Effector memory CD8-positive, alpha-beta T cell (primary cell): ENCODE measurements around the gene OR1M1.
"Not testable (repeated sequence)": the region's sequence is repeated elsewhere in the genome, so short reads cannot be mapped to it uniquely, and the experiment has no call there.

ENCODE experiments used
- ATAC-seq: fragments of 150-1000 bp; cut with Tn5 transposase; replicated peaks from 2 replicates; pipeline ENCODE4 v1.10.0; 2021; ENCODE audit warnings: mild to moderate bottlenecking, moderate library complexity
- DNase-seq, 3 experiments: peaks; one replicate each; pipeline ENCODE4 v3.0.0; 2021
- H3K27ac Mint-ChIP-seq, 2 donors: one replicate each; pipeline ENCODE4 v1.8.0; 2022; ENCODE audit warnings: mild to moderate bottlenecking in 2 of 2, mixed read lengths in 2 of 2, moderate library complexity in 2 of 2
- H3K27me3 Mint-ChIP-seq, 2 donors: one replicate each; pipeline ENCODE4 v1.8.0; 2022; ENCODE audit warnings: mixed read lengths in 2 of 2
- H3K36me3 Mint-ChIP-seq: one replicate; pipeline ENCODE4 v1.8.0; 2022; ENCODE audit warnings: mild to moderate bottlenecking, moderate library complexity, mixed read lengths; ENCODE audit not compliant: insufficient read depth
- H3K4me1 Mint-ChIP-seq, 2 donors: one replicate each; pipeline ENCODE4 v1.8.0; 2022; ENCODE audit warnings: low read depth in 2 of 2, mixed read lengths in 2 of 2
- H3K4me3 Mint-ChIP-seq, 2 donors: one replicate each; pipeline ENCODE4 v1.8.0; 2022; ENCODE audit warnings: mild to moderate bottlenecking in 2 of 2, mixed read lengths in 2 of 2, moderate library complexity in 2 of 2
- H3K9me3 Mint-ChIP-seq, 2 donors: one replicate each; pipeline ENCODE4 v1.8.0; 2022; ENCODE audit warnings: mixed read lengths in 2 of 2

The OR1M1 gene

GRCh38 chr19:9058905-9059667, 27.8 kb upstream of the OR1M1 start:
- Mint-ChIP-seq H3K27ac (no peak overlapping the region), H3K4me3 (no peak overlapping the region), H3K4me1 (no peaks in the 10 kb centered on the region), H3K36me3 (peaks cover 5% of the 10 kb centered on the region), H3K9me3 (peaks cover 0 to 3% of the 10 kb centered on the region in 2 donors), H3K27me3 (peaks cover 4 to 22% of the 10 kb centered on the region in 2 donors)
- no peak for DNase-seq
- ATAC-seq, result no peak

GRCh38 chr19:9060564-9061340, 26.1 kb upstream of the OR1M1 start:
- Mint-ChIP-seq H3K9me3 (peaks cover 0 to 3% of the 10 kb centered on the region in 2 donors), H3K36me3 (peaks cover 5% of the 10 kb centered on the region), H3K4me3 (no peak overlapping the region), H3K27me3 (peaks cover 0 to 15% of the 10 kb centered on the region in 2 donors), H3K4me1 (no peaks in the 10 kb centered on the region), H3K27ac (no peak overlapping the region)
- no peak for DNase-seq
- no peak for ATAC-seq

DNA sequence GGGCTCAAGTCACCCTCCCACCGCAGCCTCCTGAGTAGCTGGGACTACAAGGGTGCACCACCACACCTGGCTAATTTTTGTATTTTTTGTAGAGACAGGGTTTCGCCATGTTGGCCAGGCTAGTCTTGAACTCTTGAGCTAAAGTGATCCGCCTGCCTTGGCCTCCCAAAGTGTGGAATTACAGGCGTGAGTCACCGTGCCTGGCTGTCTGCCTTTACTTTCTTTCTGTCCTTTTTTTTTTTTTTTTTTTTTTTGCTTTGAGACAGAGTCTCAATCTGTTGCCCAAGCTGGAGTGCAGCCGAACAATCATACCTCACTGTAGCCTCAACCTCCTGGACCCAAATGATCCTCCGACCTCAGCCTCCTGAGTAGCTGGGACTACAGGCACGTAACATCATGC, 25.0 kb upstream of the OR1M1 start:
- peaks cover 5% of the 10 kb centered on the region for H3K36me3 Mint-ChIP-seq
- no peaks in the 10 kb centered on the region for H3K4me1 Mint-ChIP-seq
- H3K27ac Mint-ChIP-seq, result no peak overlapping the region
- H3K4me3 Mint-ChIP-seq, result no peak overlapping the region
- ATAC-seq (no peak), DNase-seq (no peak)
- H3K9me3 Mint-ChIP-seq, result peaks cover 0 to 3% of the 10 kb centered on the region in 2 donors
- peaks cover 0 to 15% of the 10 kb centered on the region in 2 donors for H3K27me3 Mint-ChIP-seq

GRCh38 chr19:9065457-9066014, 21.3 kb upstream of the OR1M1 start:
- DNase-seq (no peak), ATAC-seq (no peak)
- no peak overlapping the region for H3K4me3 Mint-ChIP-seq
- H3K27ac Mint-ChIP-seq, result no peak overlapping the region
- H3K9me3 Mint-ChIP-seq, result no peaks in the 10 kb centered on the region
- H3K4me1 Mint-ChIP-seq, result no peaks in the 10 kb centered on the region
- H3K36me3 Mint-ChIP-seq, result peaks cover 5% of the 10 kb centered on the region
- no peaks in the 10 kb centered on the region for H3K27me3 Mint-ChIP-seq

- Mint-ChIP-seq H3K27me3 (no peaks in the 10 kb centered on the region), H3K36me3 (no peaks in the 10 kb centered on the region), H3K4me1 (no peaks in the 10 kb centered on the region), H3K4me3 (no peak overlapping the region), H3K9me3 (no peaks in the 10 kb centered on the region), H3K27ac (no peak overlapping the region)
- ATAC-seq (no peak), DNase-seq (no peak)
Measured at GRCh38 chr19:9070066-9070465, 16.8 kb upstream of the OR1M1 start.

DNA sequence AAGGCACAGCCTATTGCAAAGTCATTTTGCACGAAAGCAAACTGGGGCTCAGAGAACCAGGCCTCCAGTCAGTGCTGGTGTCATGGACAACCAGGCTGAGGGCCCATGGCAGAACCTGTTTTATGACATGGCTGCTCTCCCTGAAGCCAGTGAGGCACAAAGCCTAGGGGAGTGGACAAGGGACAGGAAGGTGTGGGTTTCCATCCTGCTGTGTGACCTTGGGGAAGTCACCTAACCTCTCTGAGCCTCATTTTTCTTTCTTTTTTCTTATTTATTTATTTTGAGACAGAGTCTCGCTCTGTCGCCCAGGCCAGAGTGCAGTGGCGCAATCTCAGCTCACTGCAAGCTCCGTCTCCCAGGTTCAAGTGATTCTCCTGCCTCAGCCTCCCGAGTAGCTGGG, 15.1 kb upstream of the OR1M1 start:
- H3K9me3 Mint-ChIP-seq, DNase-seq, ATAC-seq, H3K27ac Mint-ChIP-seq, H3K27me3 Mint-ChIP-seq, H3K4me1 Mint-ChIP-seq, H3K4me3 Mint-ChIP-seq, H3K36me3 Mint-ChIP-seq: not testable (repeated sequence)

- ATAC-seq (no peak), DNase-seq (no peak)
- no peak overlapping the region for H3K27ac Mint-ChIP-seq
- no peaks in the 10 kb centered on the region for H3K4me1 Mint-ChIP-seq
- H3K4me3 Mint-ChIP-seq, result no peak overlapping the region
- H3K9me3 Mint-ChIP-seq, result no peaks in the 10 kb centered on the region
- no peaks in the 10 kb centered on the region for H3K27me3 Mint-ChIP-seq
- no peaks in the 10 kb centered on the region for H3K36me3 Mint-ChIP-seq
Measured at GRCh38 chr19:9073806-9074205, 13.1 kb upstream of the OR1M1 start.

DNA sequence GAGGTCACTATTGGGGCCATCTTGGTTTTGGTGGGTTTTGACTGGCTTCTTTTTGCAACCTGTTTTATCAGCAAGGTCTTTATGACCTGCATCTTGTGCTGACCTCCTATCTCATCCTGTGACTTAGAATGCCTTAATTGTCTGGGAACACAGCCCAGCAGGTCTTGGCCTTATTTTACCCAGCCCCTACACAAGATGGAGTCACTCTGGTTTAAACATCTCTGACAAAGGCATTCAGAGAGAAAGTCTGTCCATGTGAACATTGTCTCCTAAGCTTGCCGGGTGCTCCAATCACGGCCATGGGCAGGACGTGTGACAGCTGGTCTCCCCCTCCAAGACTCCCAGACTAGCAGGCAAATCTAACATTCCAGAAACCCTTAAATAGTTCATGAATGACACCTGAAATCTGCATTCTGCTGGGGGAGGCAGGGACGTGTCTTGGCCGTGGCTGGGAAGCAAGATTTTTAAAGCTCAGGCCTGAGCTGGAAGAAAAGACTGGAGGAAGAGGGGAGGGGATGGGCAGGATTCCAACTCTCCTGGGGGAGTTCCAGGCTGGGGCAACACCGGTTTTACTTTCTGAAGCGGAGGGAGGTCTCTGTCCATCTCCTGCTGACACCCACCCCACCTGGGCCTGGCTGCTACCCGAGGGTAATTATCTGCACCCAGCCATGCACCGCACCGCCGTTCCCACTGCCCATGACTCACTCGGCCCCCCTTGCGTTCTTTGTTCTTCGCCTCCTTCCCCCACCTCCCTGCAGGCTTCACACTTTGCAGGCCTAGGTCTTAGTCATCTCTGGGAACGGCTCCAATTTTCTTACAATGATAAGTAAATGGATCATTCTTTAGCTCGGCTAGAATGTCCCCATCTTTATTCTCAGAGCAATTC, 11.6 kb upstream of the OR1M1 start:
- no peaks in the 10 kb centered on the region for H3K36me3 Mint-ChIP-seq
- H3K9me3 Mint-ChIP-seq, result no peaks in the 10 kb centered on the region
- ATAC-seq (no peak), DNase-seq (no peak)
- no peak overlapping the region for H3K4me3 Mint-ChIP-seq
- no peaks in the 10 kb centered on the region for H3K27me3 Mint-ChIP-seq
- no peak overlapping the region for H3K27ac Mint-ChIP-seq
- peaks cover 3 to 4% of the 10 kb centered on the region in 2 donors for H3K4me1 Mint-ChIP-seq

GRCh38 chr19:9076901-9077300, 10.0 kb upstream of the OR1M1 start:
- H3K4me3 Mint-ChIP-seq, result no peak overlapping the region
- ATAC-seq (no peak), DNase-seq (no peak)
- H3K36me3 Mint-ChIP-seq, result no peaks in the 10 kb centered on the region
- peaks cover 3 to 4% of the 10 kb centered on the region in 2 donors for H3K4me1 Mint-ChIP-seq
- H3K27ac Mint-ChIP-seq, result no peak overlapping the region
- H3K27me3 Mint-ChIP-seq, result no peaks in the 10 kb centered on the region
- no peaks in the 10 kb centered on the region for H3K9me3 Mint-ChIP-seq

DNA sequence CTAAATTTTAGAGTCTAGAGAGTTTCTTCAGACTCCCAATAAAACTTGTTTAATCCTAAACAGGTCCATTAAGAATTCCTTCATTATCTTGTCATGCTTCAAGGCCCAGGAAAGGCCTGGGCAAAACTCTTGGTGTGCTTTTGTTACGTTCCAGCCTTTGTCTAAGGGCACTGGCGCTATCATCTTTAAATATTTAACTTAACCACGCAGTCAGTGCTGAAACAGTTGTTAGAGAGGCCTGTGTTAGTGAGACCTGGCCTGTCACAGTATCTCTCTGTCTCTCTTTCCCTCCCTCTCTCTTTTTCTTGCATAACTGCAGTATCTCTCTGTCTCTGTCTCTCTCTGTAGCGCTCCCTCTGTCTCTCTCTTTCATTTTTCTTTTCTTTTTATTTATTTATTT, 8.2 kb upstream of the OR1M1 start:
- no peak for ATAC-seq
- H3K36me3 Mint-ChIP-seq, result no peaks in the 10 kb centered on the region

DNA sequence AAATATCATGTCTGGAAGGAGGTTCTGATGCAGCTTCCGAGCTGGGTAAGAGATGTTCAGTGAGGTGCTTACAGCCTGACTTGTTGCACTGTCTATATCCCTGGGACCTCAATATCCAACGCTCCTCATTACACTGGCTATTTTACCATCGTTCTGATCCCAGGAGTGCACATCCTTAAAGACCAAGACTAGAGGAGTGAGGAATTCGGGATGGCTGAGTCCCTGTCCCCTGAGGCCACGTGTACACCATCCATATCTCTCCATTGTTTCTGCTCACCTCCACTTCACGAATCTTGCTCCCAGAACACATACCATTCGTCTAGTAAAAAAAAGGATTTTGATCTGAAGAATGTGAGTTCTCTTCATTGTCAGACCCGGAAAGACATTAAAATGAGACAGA, 20.5 kb downstream of the OR1M1 start, which contains the start of gene OR7G2:
Gene OR7G2, minus strand, starts transcription at position 101 of the 400 bp plus-strand sequence. CDS start 4,232 bp downstream, outside the sequence.
- H3K4me3 Mint-ChIP-seq, result no peak within 1 kb of the TSS
- no peaks in the 10 kb centered on the region for H3K36me3 Mint-ChIP-seq
- ATAC-seq, result no peak
- no peak within 1 kb of the TSS for H3K27ac Mint-ChIP-seq
- DNase-seq, result no peak
- no peaks in the 10 kb centered on the region for H3K4me1 Mint-ChIP-seq
- H3K27me3 Mint-ChIP-seq, result peaks cover 22 to 49% of the 10 kb centered on the region in 2 donors
- no peaks in the 10 kb centered on the region for H3K9me3 Mint-ChIP-seq

More for the DNA sequence above, 8.2 kb upstream of the OR1M1 start:
- Mint-ChIP-seq H3K27ac (no peak overlapping the region), H3K4me3 (no peak overlapping the region), H3K9me3 (no peaks in the 10 kb centered on the region), H3K4me1 (peaks cover 3 to 4% of the 10 kb centered on the region in 2 donors), H3K27me3 (peaks cover 0 to 9% of the 10 kb centered on the region in 2 donors)
- DNase-seq, result no peak

DNA sequence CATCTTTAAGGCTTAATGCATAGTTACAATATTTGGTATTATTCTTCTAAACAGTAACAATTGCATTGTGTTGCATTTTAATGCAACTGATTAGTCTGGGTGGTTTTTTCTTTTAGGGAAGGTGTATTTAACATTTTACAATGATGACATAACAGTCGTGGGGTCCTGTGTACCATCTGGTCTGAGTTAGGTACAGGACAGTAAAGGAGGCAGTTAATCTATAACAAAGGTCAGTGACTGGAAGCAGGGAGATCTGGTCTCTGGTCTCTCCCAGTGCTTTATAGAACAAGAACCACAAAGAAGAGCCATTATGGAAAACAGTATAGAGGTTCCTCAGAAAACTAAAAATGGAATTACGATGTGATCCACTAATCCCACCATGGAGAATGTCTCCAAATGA, 23.1 kb downstream of the OR1M1 start:
- ATAC-seq (no peak), DNase-seq (no peak)
- H3K4me3 Mint-ChIP-seq, result no peak overlapping the region
- H3K4me1 Mint-ChIP-seq, result no peaks in the 10 kb centered on the region
- peaks cover 19 to 49% of the 10 kb centered on the region in 2 donors for H3K27me3 Mint-ChIP-seq
- no peaks in the 10 kb centered on the region for H3K9me3 Mint-ChIP-seq
- H3K36me3 Mint-ChIP-seq, result no peaks in the 10 kb centered on the region
- no peak overlapping the region for H3K27ac Mint-ChIP-seq

DNA sequence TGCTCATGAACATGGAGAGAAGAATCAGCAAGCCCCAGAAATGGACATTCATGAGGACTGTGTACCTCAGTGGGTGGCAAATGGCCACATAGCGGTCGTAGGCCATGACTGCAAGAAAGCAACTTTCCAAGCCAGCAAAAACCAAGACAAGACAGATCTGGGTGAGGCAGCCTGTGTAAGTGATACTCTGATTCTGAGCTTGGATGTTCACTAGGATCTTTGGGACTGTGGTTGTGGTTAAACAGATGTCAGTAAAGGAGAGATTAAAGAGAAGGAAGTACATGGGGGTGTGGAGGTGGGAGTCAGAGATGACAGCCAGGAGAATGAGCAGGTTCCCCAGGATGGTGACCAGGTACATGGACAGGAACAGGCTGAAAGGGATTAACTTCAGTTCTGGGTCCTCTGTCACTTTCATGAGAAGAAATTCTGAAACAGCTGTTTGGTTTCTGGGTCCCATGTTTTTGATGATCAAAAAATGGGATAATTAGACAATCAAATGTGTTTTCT, 28.5 kb downstream of the OR1M1 start, which contains the start of gene OR7G1:
Gene OR7G1, minus strand, starts transcription at position 457 of the 507 bp plus-strand sequence. Its CDS starts 0 bp downstream, at position 457.
- DNase-seq (no peak), ATAC-seq (no peak)
- H3K36me3 Mint-ChIP-seq, result no peaks in the 10 kb centered on the region
- no peaks in the 10 kb centered on the region for H3K4me1 Mint-ChIP-seq
- H3K9me3 Mint-ChIP-seq, result no peaks in the 10 kb centered on the region
- no peak within 1 kb of the TSS for H3K27ac Mint-ChIP-seq
- peaks cover 16 to 39% of the 10 kb centered on the region in 2 donors for H3K27me3 Mint-ChIP-seq
- H3K4me3 Mint-ChIP-seq, result no peak within 1 kb of the TSS
